Vagina (tissue), 2 donors: Measurements from ENCODE around the gene ENO4.

Experiments used
- POLR2A ChIP-seq, 2 donors: fragments of 450-650 bp; IDR thresholded peaks; one replicate each; pipeline ENCODE4 v1.6.1; 2017; ENCODE audit warnings: antibody characterized with exemption in 2 of 2, mild to moderate bottlenecking in 2 of 2, moderate library complexity in 2 of 2
- TF ChIP-seq, protein P1 (sequence below), 3 experiments: fragments of 450-650 bp in 2 of 3; fragments of 200-600 bp in 1 of 3; sonication (generic) in 1 of 3; IDR thresholded peaks; one replicate each; pipeline ENCODE4 v1.5.1; 2017 to 2019; ENCODE audit warnings: antibody characterized with exemption in 3 of 3, mild to moderate bottlenecking in 2 of 3, moderate library complexity in 2 of 3

DNA sequence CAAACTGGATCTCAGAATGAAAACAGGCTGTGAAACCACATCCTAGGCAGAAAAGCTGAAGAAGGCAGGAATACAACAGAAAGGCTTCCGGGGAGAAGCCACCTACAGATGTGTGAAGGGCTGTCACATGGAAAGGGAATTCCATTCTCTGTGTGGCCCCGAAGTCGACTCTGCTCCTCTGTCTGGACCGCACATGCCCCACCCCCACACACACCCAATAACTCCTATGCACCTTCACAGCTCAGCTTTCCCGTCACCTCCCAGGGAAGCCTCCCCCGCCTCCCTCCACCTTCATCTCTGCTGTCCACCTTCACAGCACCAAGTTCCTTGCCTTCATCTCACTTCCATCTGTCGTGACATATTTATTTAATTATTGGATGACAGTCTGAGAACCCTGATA lies 23.4 kb upstream of the ENO4 start:
- TF ChIP-seq POLR2A (IDR thresholded peaks at IDR 0.05) = no peak
- TF ChIP-seq, protein P1, sequence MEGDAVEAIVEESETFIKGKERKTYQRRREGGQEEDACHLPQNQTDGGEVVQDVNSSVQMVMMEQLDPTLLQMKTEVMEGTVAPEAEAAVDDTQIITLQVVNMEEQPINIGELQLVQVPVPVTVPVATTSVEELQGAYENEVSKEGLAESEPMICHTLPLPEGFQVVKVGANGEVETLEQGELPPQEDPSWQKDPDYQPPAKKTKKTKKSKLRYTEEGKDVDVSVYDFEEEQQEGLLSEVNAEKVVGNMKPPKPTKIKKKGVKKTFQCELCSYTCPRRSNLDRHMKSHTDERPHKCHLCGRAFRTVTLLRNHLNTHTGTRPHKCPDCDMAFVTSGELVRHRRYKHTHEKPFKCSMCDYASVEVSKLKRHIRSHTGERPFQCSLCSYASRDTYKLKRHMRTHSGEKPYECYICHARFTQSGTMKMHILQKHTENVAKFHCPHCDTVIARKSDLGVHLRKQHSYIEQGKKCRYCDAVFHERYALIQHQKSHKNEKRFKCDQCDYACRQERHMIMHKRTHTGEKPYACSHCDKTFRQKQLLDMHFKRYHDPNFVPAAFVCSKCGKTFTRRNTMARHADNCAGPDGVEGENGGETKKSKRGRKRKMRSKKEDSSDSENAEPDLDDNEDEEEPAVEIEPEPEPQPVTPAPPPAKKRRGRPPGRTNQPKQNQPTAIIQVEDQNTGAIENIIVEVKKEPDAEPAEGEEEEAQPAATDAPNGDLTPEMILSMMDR (IDR thresholded peaks at IDR 0.05) = no peak
